WTC11 (cell line): Measurements from ENCODE around the gene ROS1. TPM values are rescaled to one million over a fixed set of nuclear protein-coding genes. Genes with fewer than 3 reads are reported as not detected.

Experiments used
- ATAC-seq: fragments of 200-7000 bp; cut with Tn5 transposase; 2 replicates; pipeline ENCODE4 v1.10.0; 2021; ENCODE audit warnings: mild to moderate bottlenecking, moderate library complexity
- CTCF ChIA-PET: fragments of 300-600 bp; sonication (Branson Sonifier 250); formaldehyde crosslinking; loops from one replicate; lab custom pipeline; 2021; ENCODE audit warnings: antibody characterized with exemption; lab: Charles Lee
- POLR2A ChIA-PET: fragments of 350-600 bp; sonication (Branson Sonifier 250); formaldehyde crosslinking; loops from one replicate; lab custom pipeline; 2021; ENCODE audit warnings: antibody characterized with exemption; lab: Charles Lee
- DNase-seq: peaks from one replicate; pipeline ENCODE4 v3.0.0; 2021; ENCODE audit warnings: low spot score
- H3K27ac Mint-ChIP-seq: 2 replicates; pipeline ENCODE4 v1.8.0; 2021; ENCODE audit warnings: mixed read lengths
- H3K27me3 Mint-ChIP-seq: 2 replicates; pipeline ENCODE4 v1.8.0; 2021; ENCODE audit warnings: low read depth, mild to moderate bottlenecking, moderate library complexity, mixed read lengths
- H3K36me3 Mint-ChIP-seq: 2 replicates; pipeline ENCODE4 v1.8.0; 2021; ENCODE audit warnings: mixed read lengths
- H3K4me1 Mint-ChIP-seq: 2 replicates; pipeline ENCODE4 v1.8.0; 2022; ENCODE audit warnings: mixed read lengths
- H3K4me3 Mint-ChIP-seq: 2 replicates; pipeline ENCODE4 v1.8.0; 2021; ENCODE audit warnings: mild to moderate bottlenecking, moderate library complexity, mixed read lengths
- H3K9me3 Mint-ChIP-seq: 2 replicates; pipeline ENCODE4 v1.8.0; 2021; ENCODE audit warnings: mixed read lengths
- AR ChIP-seq: fragments of 250-450 bp; sonication (Bioruptor Pico); IDR thresholded peaks from 2 replicates; pipeline ENCODE4 v1.9.0; 2021; ENCODE audit warnings: mild to moderate bottlenecking
- ATF1 ChIP-seq: sonication (generic); formaldehyde crosslinking; IDR thresholded peaks from 2 replicates; pipeline ENCODE4 v1.8.1; 2023; ENCODE audit warnings: mild to moderate bottlenecking, moderate library complexity, missing genetic modification reagents
- ATF2 ChIP-seq: sonication (generic); formaldehyde crosslinking; IDR thresholded peaks from 2 replicates; pipeline ENCODE4 v1.8.1; 2022; ENCODE audit warnings: low read depth, missing genetic modification reagents, borderline replicate concordance
- CREB1 ChIP-seq: sonication (generic); formaldehyde crosslinking; IDR thresholded peaks from 2 replicates; pipeline ENCODE4 v1.8.0; 2023; ENCODE audit warnings: mild to moderate bottlenecking, missing genetic modification reagents
- CREM ChIP-seq: sonication (generic); formaldehyde crosslinking; IDR thresholded peaks from 2 replicates; pipeline ENCODE4 v1.8.1; 2022; ENCODE audit warnings: mild to moderate bottlenecking, missing genetic modification reagents, moderate library complexity
- EMX1 ChIP-seq: fragments of 250-450 bp; sonication (Bioruptor Pico); IDR thresholded peaks from 2 replicates; pipeline ENCODE4 v1.8.0; 2021; ENCODE audit warnings: mild to moderate bottlenecking
- GRHL2 ChIP-seq: fragments of 250-450 bp; sonication (Bioruptor Pico); IDR thresholded peaks from 2 replicates; pipeline ENCODE4 v1.8.0; 2022; ENCODE audit warnings: mild to moderate bottlenecking, moderate library complexity; ENCODE audit not compliant: insufficient replicate concordance, severe bottlenecking
- NFATC4 ChIP-seq: fragments of 250-450 bp; sonication (Bioruptor Pico); IDR thresholded peaks from 2 replicates; pipeline ENCODE4 v1.9.0; 2021; ENCODE audit warnings: mild to moderate bottlenecking
- NR3C1 ChIP-seq: sonication (generic); formaldehyde crosslinking; conservative IDR thresholded peaks from 2 replicates; pipeline ENCODE4 v1.8.1; 2023; ENCODE audit warnings: low read depth, mild to moderate bottlenecking, missing genetic modification reagents
- RELA ChIP-seq: sonication (generic); formaldehyde crosslinking; IDR thresholded peaks from 2 replicates; pipeline ENCODE4 v1.8.1; 2022; ENCODE audit warnings: missing genetic modification reagents, mild to moderate bottlenecking, borderline replicate concordance
- SOX15 ChIP-seq: fragments of 250-450 bp; sonication (Bioruptor Pico); IDR thresholded peaks from 2 replicates; pipeline ENCODE4 v1.9.0; 2021; ENCODE audit warnings: mild to moderate bottlenecking
- TCF7 ChIP-seq: sonication (generic); formaldehyde crosslinking; IDR thresholded peaks from 2 replicates; pipeline ENCODE4 v1.8.0; 2022; ENCODE audit warnings: mild to moderate bottlenecking, low read depth, missing genetic modification reagents, moderate library complexity
- ZMAT4 ChIP-seq: fragments of 250-450 bp; sonication (Bioruptor Pico); IDR thresholded peaks from 2 replicates; pipeline ENCODE4 v1.9.0; 2021; ENCODE audit warnings: mild to moderate bottlenecking
- ZNF121 ChIP-seq: sonication (generic); formaldehyde crosslinking; IDR thresholded peaks from 2 replicates; pipeline ENCODE4 v1.8.0; 2023; ENCODE audit warnings: missing genetic modification reagents
- ZNF219 ChIP-seq: sonication (generic); formaldehyde crosslinking; IDR thresholded peaks from 2 replicates; pipeline ENCODE4 v1.8.0; 2023; ENCODE audit warnings: missing genetic modification reagents, mild to moderate bottlenecking, borderline replicate concordance
- ZNF416 ChIP-seq: fragments of 250-450 bp; sonication (Bioruptor Pico); IDR thresholded peaks from 2 replicates; pipeline ENCODE4 v1.9.0; 2021; ENCODE audit warnings: mild to moderate bottlenecking, inconsistent platforms
- ZNF423 ChIP-seq: fragments of 250-450 bp; sonication (Bioruptor Pico); IDR thresholded peaks from 2 replicates; pipeline ENCODE4 v2.1.2; 2022; ENCODE audit warnings: mild to moderate bottlenecking, moderate library complexity
- ZNF512 ChIP-seq: sonication (generic); formaldehyde crosslinking; IDR thresholded peaks from 2 replicates; pipeline ENCODE4 v1.8.1; 2022; ENCODE audit warnings: missing genetic modification reagents, borderline replicate concordance
- total RNA-seq: library from RNA; stranded (reverse); gene quantifications from 3 replicates; pipeline ENCODE4 v1.2.3, GENCODE V29; 2021

The ROS1 gene
- total RNA-seq, 1 experiment from 2014 or later = 0.02 TPM

- no peak for TF ChIP-seq ATF2 (CRISPR knock-in tag)
- no peak for TF ChIP-seq NFATC4
- TF ChIP-seq ZNF219 (CRISPR knock-in tag) = no peak
- TF ChIP-seq NR3C1 = no peak
These were observed 21.2 kb downstream of the ROS1 start (continued) for GRCh38 chr6:117404548-117404947.

DNA sequence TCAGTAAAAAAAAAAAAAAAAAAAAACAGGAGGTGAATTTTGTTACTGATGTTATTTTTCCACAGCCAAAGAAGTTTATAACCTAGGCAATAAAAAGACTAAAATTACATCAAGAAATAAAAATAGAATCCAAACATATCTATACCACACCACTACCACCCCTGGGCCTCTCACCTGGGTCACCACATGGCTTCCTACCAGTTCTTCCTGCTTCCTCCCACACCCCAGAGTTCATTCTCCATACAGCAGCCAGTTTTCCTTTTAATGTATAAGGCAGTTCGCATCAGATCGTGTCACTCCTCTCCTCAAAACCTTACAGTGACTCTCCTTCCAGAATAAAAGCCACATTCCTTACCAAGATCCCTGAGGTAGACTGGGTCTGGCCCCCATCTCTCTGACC lies 23.9 kb downstream of the ROS1 start:
- H3K9me3 Mint-ChIP-seq = no peaks in the 10 kb centered on the region

GRCh38 chr6:117399924-117400323 lies 25.8 kb downstream of the ROS1 start:
- H3K4me3 Mint-ChIP-seq = no peak overlapping the region
- H3K27me3 Mint-ChIP-seq = no peaks in the 10 kb centered on the region
- ChIA-PET POLR2A (no interaction called here), CTCF (interaction anchor here (1.4 to 1.8 kb wide), 2 partner anchors 26 to 50 kb away, joined by 3 to 4 read pairs; partner anchors contain the start of gene ROS1)
- H3K36me3 Mint-ChIP-seq = no peaks in the 10 kb centered on the region
- no peak overlapping the region for H3K27ac Mint-ChIP-seq
- no peak for TF ChIP-seq ZNF512 (CRISPR knock-in tag)
- TF ChIP-seq CREB1 (CRISPR knock-in tag) = no peak
- no peak for TF ChIP-seq ZMAT4 (CRISPR knock-in tag)
- no peak for TF ChIP-seq EMX1
- TF ChIP-seq ATF1 (CRISPR knock-in tag) = no peak
- no peak for TF ChIP-seq GRHL2 (CRISPR knock-in tag)
- TF ChIP-seq ZNF121 = no peak
- TF ChIP-seq SOX15 (CRISPR knock-in tag) = no peak
- no peak for TF ChIP-seq NR3C1
- no peak for TF ChIP-seq RELA (CRISPR knock-in tag)
- no peak for TF ChIP-seq TCF7
- TF ChIP-seq AR (CRISPR knock-in tag) = no peak
- no peak for TF ChIP-seq ZNF416
- H3K4me1 Mint-ChIP-seq = no peaks in the 10 kb centered on the region
- no peak for DNase-seq
- H3K9me3 Mint-ChIP-seq = no peaks in the 10 kb centered on the region
- ATAC-seq = peak; percentile 60

More for the DNA sequence above, 23.9 kb downstream of the ROS1 start:
- DNase-seq (no peak), ATAC-seq (no peak)
- ChIA-PET CTCF (no interaction called here), POLR2A (interaction anchor here (0.6 kb wide), 1 partner anchor 87 kb away, joined by 3 read pairs; no protein-coding TSS in a partner anchor)
- H3K27me3 Mint-ChIP-seq = no peaks in the 10 kb centered on the region
- TF ChIP-seq ZNF423 (CRISPR knock-in tag) = no peak
- no peak for TF ChIP-seq CREM (CRISPR knock-in tag)
- no peaks in the 10 kb centered on the region for H3K4me1 Mint-ChIP-seq
- H3K27ac Mint-ChIP-seq = no peak overlapping the region
- H3K36me3 Mint-ChIP-seq = no peaks in the 10 kb centered on the region
- no peak overlapping the region for H3K4me3 Mint-ChIP-seq
